HCT116 (cell line): Measurements from ENCODE around the gene PPIL4.

ENCODE experiments used
- CEBPB ChIP-seq: IDR thresholded peaks from 2 replicates; pipeline ENCODE4 v1.6.1; 2012; ENCODE audit warnings: low read depth
- ELF1 ChIP-seq: IDR thresholded peaks from 2 replicates; pipeline ENCODE4 v1.6.1; 2012; ENCODE audit warnings: low read depth, borderline replicate concordance
- EZH2phosphoT487 ChIP-seq: fragments of 200-600 bp; IDR thresholded peaks from 2 replicates; pipeline ENCODE4 v1.6.1; 2018; ENCODE audit warnings: antibody characterized with exemption, borderline replicate concordance
- FOSL1 ChIP-seq: IDR thresholded peaks from 2 replicates; pipeline ENCODE4 v1.6.1; 2012; ENCODE audit warnings: low read depth
- POLR2A ChIP-seq: IDR thresholded peaks from 2 replicates; pipeline ENCODE4 v1.7.0; 2011; ENCODE audit warnings: borderline replicate concordance; ENCODE audit not compliant: insufficient read depth, insufficient read length; ENCODE audit errors: extremely low read depth
- POLR2AphosphoS5 ChIP-seq: IDR thresholded peaks from 2 replicates; pipeline ENCODE4 v1.6.1; 2011; ENCODE audit warnings: mild to moderate bottlenecking, low read depth, low read length, moderate library complexity
- SRF ChIP-seq: IDR thresholded peaks from 2 replicates; pipeline ENCODE4 v1.6.1; 2012; ENCODE audit warnings: low read depth
- YY1 ChIP-seq: IDR thresholded peaks from 2 replicates; pipeline ENCODE4 v1.6.1; 2011; ENCODE audit warnings: low read length, low read depth, moderate library complexity, mild to moderate bottlenecking; ENCODE audit not compliant: insufficient replicate concordance; ENCODE audit errors: extremely low read depth
- ZFX ChIP-seq: fragments of 450-650 bp; IDR thresholded peaks from 2 replicates; pipeline ENCODE4 v1.6.1; 2017
- TF ChIP-seq, protein P1 (sequence below): IDR thresholded peaks from 2 replicates; pipeline ENCODE4 v1.6.1; 2011; ENCODE audit warnings: mild to moderate bottlenecking, low read length, moderate library complexity; ENCODE audit not compliant: insufficient replicate concordance; ENCODE audit errors: extremely low read depth
- TF ChIP-seq, protein P2 (sequence below), 3 experiments: fragments of 200-600 bp in 1 of 3; sonication (generic) in 1 of 3; IDR thresholded peaks in 2 of 3; conservative IDR thresholded peaks in 1 of 3; 2 replicates each; pipeline ENCODE4 v1.5.1; 2012 to 2017; ENCODE audit warnings: low read depth in 2 of 3, low read length in 2 of 3, antibody characterized with exemption in 1 of 3, borderline replicate concordance in 1 of 3, control low read depth in 1 of 3, mild to moderate bottlenecking in 1 of 3, mixed read lengths in 1 of 3, mixed run types in 1 of 3, moderate library complexity in 1 of 3; ENCODE audit not compliant: insufficient read depth in 1 of 3

DNA sequence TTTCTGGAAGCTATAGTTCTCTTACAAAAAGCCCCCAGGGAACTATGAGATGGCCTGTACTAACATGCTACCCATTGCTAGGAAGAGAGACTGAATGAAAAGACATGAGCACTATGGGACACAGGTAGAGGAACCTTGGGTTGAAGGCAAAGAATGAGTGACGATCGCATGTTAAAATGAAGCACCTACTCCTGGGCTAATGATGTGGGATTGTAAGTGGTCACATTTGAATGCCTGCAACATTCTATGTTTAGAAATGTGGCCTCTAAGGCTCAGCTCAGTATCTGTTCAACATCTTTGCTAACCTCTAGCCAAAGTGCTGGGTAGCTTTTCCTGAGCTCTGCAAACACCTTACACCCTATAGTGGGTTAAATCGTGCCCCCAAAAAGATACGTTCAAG is 55.9 kb downstream of the PPIL4 start:
- no peak for TF ChIP-seq YY1
- TF ChIP-seq ELF1 = no peak
- TF ChIP-seq, protein P1, sequence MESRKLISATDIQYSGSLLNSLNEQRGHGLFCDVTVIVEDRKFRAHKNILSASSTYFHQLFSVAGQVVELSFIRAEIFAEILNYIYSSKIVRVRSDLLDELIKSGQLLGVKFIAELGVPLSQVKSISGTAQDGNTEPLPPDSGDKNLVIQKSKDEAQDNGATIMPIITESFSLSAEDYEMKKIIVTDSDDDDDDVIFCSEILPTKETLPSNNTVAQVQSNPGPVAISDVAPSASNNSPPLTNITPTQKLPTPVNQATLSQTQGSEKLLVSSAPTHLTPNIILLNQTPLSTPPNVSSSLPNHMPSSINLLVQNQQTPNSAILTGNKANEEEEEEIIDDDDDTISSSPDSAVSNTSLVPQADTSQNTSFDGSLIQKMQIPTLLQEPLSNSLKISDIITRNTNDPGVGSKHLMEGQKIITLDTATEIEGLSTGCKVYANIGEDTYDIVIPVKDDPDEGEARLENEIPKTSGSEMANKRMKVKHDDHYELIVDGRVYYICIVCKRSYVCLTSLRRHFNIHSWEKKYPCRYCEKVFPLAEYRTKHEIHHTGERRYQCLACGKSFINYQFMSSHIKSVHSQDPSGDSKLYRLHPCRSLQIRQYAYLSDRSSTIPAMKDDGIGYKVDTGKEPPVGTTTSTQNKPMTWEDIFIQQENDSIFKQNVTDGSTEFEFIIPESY = no peak
- no peak for TF ChIP-seq FOSL1
- TF ChIP-seq, protein P2, sequence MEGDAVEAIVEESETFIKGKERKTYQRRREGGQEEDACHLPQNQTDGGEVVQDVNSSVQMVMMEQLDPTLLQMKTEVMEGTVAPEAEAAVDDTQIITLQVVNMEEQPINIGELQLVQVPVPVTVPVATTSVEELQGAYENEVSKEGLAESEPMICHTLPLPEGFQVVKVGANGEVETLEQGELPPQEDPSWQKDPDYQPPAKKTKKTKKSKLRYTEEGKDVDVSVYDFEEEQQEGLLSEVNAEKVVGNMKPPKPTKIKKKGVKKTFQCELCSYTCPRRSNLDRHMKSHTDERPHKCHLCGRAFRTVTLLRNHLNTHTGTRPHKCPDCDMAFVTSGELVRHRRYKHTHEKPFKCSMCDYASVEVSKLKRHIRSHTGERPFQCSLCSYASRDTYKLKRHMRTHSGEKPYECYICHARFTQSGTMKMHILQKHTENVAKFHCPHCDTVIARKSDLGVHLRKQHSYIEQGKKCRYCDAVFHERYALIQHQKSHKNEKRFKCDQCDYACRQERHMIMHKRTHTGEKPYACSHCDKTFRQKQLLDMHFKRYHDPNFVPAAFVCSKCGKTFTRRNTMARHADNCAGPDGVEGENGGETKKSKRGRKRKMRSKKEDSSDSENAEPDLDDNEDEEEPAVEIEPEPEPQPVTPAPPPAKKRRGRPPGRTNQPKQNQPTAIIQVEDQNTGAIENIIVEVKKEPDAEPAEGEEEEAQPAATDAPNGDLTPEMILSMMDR (IDR thresholded peaks at IDR 0.05 in 2 of 3, conservative IDR thresholded peaks at IDR 0.05 in 1 of 3; ENCODE audit: borderline replicate concordance in 1 of 3, insufficient read depth in 1 of 3, low read depth in 2 of 3, low read length in 2 of 3) = no peak
- no peak for TF ChIP-seq POLR2AphosphoS5
- no peak for TF ChIP-seq POLR2A
- TF ChIP-seq CEBPB = no peak
- TF ChIP-seq ZFX = no peak
- TF ChIP-seq SRF = no peak
- no peak for TF ChIP-seq EZH2phosphoT487
